ENCODE results near the gene ANKRD53.
"Not testable (repeated sequence)": the region's sequence is repeated elsewhere in the genome, so short reads cannot be mapped to it uniquely, and the experiment has no call there.

ANKRD53 gene

DNA sequence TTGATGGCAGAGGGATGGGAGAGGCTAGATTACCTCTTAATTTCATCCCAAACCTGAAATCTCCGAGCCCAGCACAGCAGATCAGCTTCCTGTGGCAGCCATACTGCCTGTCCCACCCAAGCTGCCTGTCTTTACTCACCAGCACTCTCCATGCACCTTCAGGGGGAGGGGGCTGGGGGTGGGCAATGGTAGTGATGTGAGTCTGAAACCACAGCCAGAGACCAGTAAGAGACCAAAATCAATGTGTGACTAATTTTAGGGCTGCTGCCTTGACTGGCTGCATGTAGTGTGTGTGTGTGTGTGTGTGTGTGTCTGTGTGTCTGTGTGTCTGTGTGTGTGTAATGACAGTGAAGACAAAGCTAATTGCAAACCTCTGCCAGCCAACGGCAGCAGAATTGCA lies 27.9 kb downstream of the ANKRD53 start:
- no peak for DNase-seq (ENCODE audit: low read depth in 2 of 3, low spot score in 1 of 3)

- DNase-seq (ENCODE audit: low read depth in 2 of 3, low spot score in 1 of 3): no peak
Measured at GRCh38 chr2:71006955-71007799, 28.7 kb downstream of the ANKRD53 start.

GRCh38 chr2:71008342-71008741 lies 29.9 kb downstream of the ANKRD53 start:
- no peak for DNase-seq (ENCODE audit: low read depth in 2 of 3, low spot score in 1 of 3)

DNA sequence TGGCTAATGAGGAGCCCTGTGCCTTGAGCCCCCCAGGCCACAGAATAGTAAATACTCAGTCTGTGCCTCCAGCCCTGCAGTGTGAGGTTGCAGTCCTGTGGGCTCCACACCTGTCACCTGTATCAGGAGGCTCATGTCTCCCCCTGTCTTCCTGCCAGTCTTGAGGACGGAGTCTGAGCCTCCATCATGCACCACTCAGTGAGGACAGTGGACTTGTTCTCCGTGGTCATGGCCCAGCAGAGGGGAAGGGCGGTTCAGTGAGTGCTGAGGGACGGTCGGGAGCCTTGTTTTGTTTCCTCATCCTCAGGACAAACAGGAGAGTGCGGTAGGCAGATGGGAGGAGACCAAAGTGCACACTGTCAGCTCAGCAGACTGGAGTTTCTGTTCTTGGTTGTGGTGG lies 33.4 kb downstream of the ANKRD53 start:
- not testable (repeated sequence) for DNase-seq (ENCODE audit: low read depth in 2 of 3, low spot score in 1 of 3)

GRCh38 chr2:71018625-71019024 lies 40.2 kb downstream of the ANKRD53 start:
- no peak for DNase-seq (ENCODE audit: low read depth in 2 of 3, low spot score in 1 of 3)

DNA sequence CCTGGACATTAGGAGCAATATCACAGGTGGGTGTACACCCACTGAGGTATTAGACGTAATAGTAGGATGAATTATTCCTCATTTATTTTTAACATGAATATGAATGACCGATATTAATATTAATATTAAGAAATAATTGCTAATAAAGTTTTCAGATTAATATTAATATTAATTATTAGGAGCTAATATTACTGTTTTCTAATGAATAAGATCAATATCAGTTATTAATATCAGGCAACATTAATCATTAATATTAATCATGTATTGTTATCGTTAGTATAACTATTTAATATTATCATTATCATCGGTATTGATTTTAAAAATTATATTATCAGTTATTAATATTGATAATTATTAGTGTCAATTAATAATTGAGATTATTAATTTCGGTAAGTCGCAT lies 41.6 kb downstream of the ANKRD53 start:
- DNase-seq (ENCODE audit: low read depth in 2 of 3, low spot score in 1 of 3): not testable (repeated sequence)

DNA sequence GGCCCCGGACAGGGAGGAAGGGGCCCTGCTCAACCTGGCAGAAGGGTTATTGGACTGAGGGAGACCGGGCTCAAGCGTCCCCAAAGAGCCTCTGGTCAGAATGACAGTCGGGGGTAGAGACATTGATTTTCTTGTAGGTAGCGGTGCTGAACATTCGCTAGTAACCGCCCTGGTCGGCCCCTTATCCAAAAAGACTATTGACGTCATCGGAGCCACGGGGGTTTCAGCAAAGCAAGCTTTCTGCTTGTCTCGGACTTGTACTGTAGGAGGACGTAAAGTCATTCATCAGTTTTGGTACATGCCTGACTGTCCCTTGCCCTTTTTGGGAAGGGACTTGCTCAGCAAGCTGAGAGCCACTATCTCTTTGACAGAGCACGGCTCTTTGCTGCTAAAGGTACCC lies 43.0 kb downstream of the ANKRD53 start:
- DNase-seq (ENCODE audit: low read depth in 2 of 3, low spot score in 1 of 3): not testable (repeated sequence)

DNA sequence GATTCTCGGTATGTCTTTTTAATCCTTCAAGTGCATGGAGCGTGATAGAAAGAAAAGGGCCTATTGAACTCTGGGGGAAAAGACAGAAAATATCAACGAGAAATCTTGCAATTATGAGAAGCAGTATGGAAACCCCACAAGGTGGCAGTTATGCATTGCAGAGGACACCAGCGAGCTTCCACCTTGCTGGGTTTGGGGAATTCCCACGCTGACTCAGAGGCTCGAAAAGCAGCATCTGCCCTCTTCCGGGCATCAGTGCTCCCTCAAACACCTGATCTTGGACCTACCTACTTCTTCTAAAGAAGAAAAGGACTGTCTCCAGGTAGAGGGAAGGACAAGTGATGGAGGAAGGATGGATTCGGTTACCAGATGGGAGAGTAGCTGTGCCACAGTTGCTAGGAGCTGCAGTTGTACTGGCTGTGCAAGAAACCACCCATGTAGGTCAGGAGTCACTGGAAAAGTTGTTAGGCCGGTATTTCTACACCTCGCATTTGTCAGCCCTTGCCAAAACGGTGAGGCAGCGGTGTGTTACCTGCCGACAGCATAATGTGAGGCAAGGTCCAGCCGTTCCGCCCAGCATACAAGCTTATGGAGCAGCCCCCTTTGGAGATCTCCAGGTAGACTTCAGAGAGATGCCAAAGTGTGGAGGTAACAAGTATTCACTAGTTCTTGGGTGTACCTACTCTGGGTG lies 45.3 kb downstream of the ANKRD53 start:
- DNase-seq (ENCODE audit: low read depth in 2 of 3, low spot score in 1 of 3): peak; percentile 55 to 63 (median 58)

Measured in stimulated activated CD4-positive, alpha-beta T cell treated with anti-CD3 and anti-CD28 coated beads, Interleukin-12 subunit alpha, Interleukin-12 subunit beta, amount 100 ng/mL, for 48 hours (primary cell).